DMS79 treated with DMSO at 0.1 percent for 48 hours (cell line): Measurements from ENCODE around the gene SBK2.

Experiments
- DNase-seq: peaks from one replicate; lab custom pipeline; 2025; lab: John Stamatoyannopoulos, UW

Gene SBK2

GRCh38 chr19:55486043-55486970, 50.6 kb downstream of the SBK2 start:
- DNase-seq, result no peak

GRCh38 chr19:55485439-55486011, 51.4 kb downstream of the SBK2 start:
- DNase-seq, result no peak

GRCh38 chr19:55484593-55485438, 52.1 kb downstream of the SBK2 start, which contains the start of gene NAT14:
Gene NAT14 (plus strand): TSS chr19:55485188. CDS start chr19:55485709, 521 bp downstream.
- peak; percentile 55 for DNase-seq

- no peak for DNase-seq
These were observed 53.0 kb downstream of the SBK2 start for GRCh38 chr19:55483706-55484592.

GRCh38 chr19:55482967-55483705, 53.8 kb downstream of the SBK2 start:
- DNase-seq, result no peak

GRCh38 chr19:55482156-55482961, 54.6 kb downstream of the SBK2 start:
- DNase-seq, result no peak

GRCh38 chr19:55481794-55482155, 55.2 kb downstream of the SBK2 start:
- no peak for DNase-seq

GRCh38 chr19:55481148-55481793, 55.7 kb downstream of the SBK2 start:
- no peak for DNase-seq

GRCh38 chr19:55479451-55480230, 57.3 kb downstream of the SBK2 start:
- DNase-seq, result no peak

- no peak for DNase-seq
These were observed 57.9 kb downstream of the SBK2 start for GRCh38 chr19:55479045-55479444.
